Measurements from ENCODE around the gene RELB.

DNA sequence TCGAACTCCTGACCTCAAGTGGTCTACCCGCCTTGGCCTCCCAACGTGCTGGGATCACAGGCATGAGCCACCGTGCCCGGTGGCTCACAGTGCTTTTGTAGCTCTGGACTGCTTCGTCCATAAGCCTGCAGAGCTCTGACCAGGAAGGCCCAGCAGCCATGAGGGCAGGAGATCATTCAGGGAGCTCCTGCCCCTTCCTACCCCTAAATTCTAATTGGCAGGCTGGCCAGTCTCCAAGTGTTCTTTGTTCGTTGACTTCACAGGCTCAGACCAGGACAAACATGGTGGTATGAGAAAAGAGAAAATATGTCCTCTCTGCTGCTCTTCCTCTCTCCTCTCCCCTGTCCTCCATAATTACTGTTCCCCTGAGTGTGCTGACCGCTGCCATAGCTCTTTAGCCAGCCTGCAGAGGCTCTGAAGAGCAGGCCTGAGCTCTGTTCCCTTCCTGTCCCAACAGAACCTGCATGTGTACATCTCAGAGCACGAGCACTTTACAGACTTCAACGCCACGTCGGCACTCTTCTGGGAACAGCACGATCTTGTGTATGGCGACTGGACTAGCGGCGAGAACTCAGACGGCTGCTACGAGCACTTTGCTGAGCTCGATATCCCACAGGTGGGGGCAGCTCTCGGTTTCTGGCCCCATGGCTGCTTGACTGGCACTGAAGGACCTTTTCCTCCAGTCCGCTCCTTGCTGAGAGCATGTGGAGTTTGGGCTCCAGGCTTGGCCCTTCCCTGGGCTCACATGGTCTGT lies 27.1 kb upstream of the RELB start:
- TF ChIP-seq CTCF (IDR thresholded peaks at IDR 0.05) (no peak), POLR2AphosphoS5 (IDR thresholded peaks at IDR 0.05) (no peak)

All from gastroesophageal sphincter (tissue), 3 donors.